Measurements from ENCODE around the gene CYP26A1. TPM values are rescaled to one million over a fixed set of nuclear protein-coding genes. Genes with fewer than 3 reads are reported as not detected.

The CYP26A1 gene
- total RNA-seq, 4 donors from 2014 or later: not detected

- peaks cover 0 to 25% (median 3%) of the 10 kb centered on the region in 4 donors for H3K4me1 ChIP-seq
- DNase-seq (ENCODE audit: low spot score in 2 of 2): no peak
- H3K9me3 ChIP-seq: peaks cover 0 to 8% (median 0%) of the 10 kb centered on the region in 4 donors
- H3K36me3 ChIP-seq: peaks cover 0 to 27% (median 0%) of the 10 kb centered on the region in 3 donors
- TF ChIP-seq CTCF (IDR thresholded peaks at IDR 0.05): no peak
- no peak for TF ChIP-seq POLR2A (IDR thresholded peaks at IDR 0.05)
- no peak for TF ChIP-seq EP300 (IDR thresholded peaks at IDR 0.05)
- H3K4me3 ChIP-seq: no peak overlapping the region
- H3K27me3 ChIP-seq: no peaks in the 10 kb centered on the region
- peak overlapping the region in 1 of 4 donors; percentile 66 for H3K27ac ChIP-seq
These were observed 43.3 kb upstream of the CYP26A1 start for GRCh38 chr10:93030409-93030808.

GRCh38 chr10:93032105-93032808, 41.4 kb upstream of the CYP26A1 start:
- no peak overlapping the region for H3K27ac ChIP-seq
- no peak for DNase-seq (ENCODE audit: low spot score in 2 of 2)

GRCh38 chr10:93032809-93033137, 40.9 kb upstream of the CYP26A1 start:
- no peak for DNase-seq (ENCODE audit: low spot score in 2 of 2)
- peaks cover 0 to 4% (median 0%) of the 10 kb centered on the region in 3 donors for H3K36me3 ChIP-seq
- 94 to 100% methylated on average over 1 of the region's 1 CpG for WGBS, 2 donors
- peaks cover 0 to 25% (median 3%) of the 10 kb centered on the region in 4 donors for H3K4me1 ChIP-seq
- H3K4me3 ChIP-seq: no peak overlapping the region
- no peaks in the 10 kb centered on the region for H3K9me3 ChIP-seq
- H3K27me3 ChIP-seq: no peaks in the 10 kb centered on the region
- H3K27ac ChIP-seq: no peak overlapping the region
- no peak for TF ChIP-seq CTCF (IDR thresholded peaks at IDR 0.05)
- TF ChIP-seq EP300 (IDR thresholded peaks at IDR 0.05): no peak
- no peak for TF ChIP-seq POLR2A (IDR thresholded peaks at IDR 0.05)

More at GRCh38 chr10:93032105-93032808, 41.4 kb upstream of the CYP26A1 start:
- 79 to 83% methylated on average over 5 of the region's 5 CpGs for WGBS, 2 donors
- peaks cover 0 to 9% (median 0%) of the 10 kb centered on the region in 3 donors for H3K36me3 ChIP-seq
- H3K27me3 ChIP-seq: no peaks in the 10 kb centered on the region
- no peak overlapping the region for H3K4me3 ChIP-seq
- TF ChIP-seq POLR2A (IDR thresholded peaks at IDR 0.05): no peak
- peaks cover 0 to 3% (median 0%) of the 10 kb centered on the region in 4 donors for H3K9me3 ChIP-seq
- peaks cover 0 to 25% (median 3%) of the 10 kb centered on the region in 4 donors for H3K4me1 ChIP-seq

- Histone ChIP-seq H3K36me3 (no peaks in the 10 kb centered on the region), H3K4me1 (peaks cover 0 to 25% (median 3%) of the 10 kb centered on the region in 4 donors), H3K9me3 (no peaks in the 10 kb centered on the region), H3K27ac (no peak overlapping the region), H3K27me3 (no peaks in the 10 kb centered on the region), H3K4me3 (no peak overlapping the region)
- WGBS, 2 donors: 15 to 23% methylated on average over 1 of the region's 1 CpG
- no peak for DNase-seq (ENCODE audit: low spot score in 2 of 2)
- no peak for TF ChIP-seq POLR2A (IDR thresholded peaks at IDR 0.05)
These were observed 39.3 kb upstream of the CYP26A1 start for GRCh38 chr10:93034426-93034825.

- no peak for DNase-seq (ENCODE audit: low spot score in 2 of 2)
- H3K4me3 ChIP-seq: no peak overlapping the region
- no peaks in the 10 kb centered on the region for H3K27me3 ChIP-seq
- WGBS, 2 donors: 98 to 100% methylated on average over 1 of the region's 1 CpG
- no peak overlapping the region for H3K27ac ChIP-seq
- TF ChIP-seq POLR2A (IDR thresholded peaks at IDR 0.05): no peak
- TF ChIP-seq CTCF (IDR thresholded peaks at IDR 0.05): no peak
- TF ChIP-seq EP300 (IDR thresholded peaks at IDR 0.05): no peak
- peaks cover 0 to 5% (median 0%) of the 10 kb centered on the region in 4 donors for H3K4me1 ChIP-seq
- H3K9me3 ChIP-seq: no peaks in the 10 kb centered on the region
- no peaks in the 10 kb centered on the region for H3K36me3 ChIP-seq
These were observed 34.6 kb upstream of the CYP26A1 start for GRCh38 chr10:93039110-93039509.

- H3K27me3 ChIP-seq: no peaks in the 10 kb centered on the region
- TF ChIP-seq CTCF (IDR thresholded peaks at IDR 0.05) (peak in 1 of 5 experiments; percentile 4), POLR2A (IDR thresholded peaks at IDR 0.05) (no peak)
- no peak overlapping the region for H3K27ac ChIP-seq
- no peaks in the 10 kb centered on the region for H3K4me1 ChIP-seq
- no peak overlapping the region for H3K4me3 ChIP-seq
- peaks cover 0 to under 1% (median 0%) of the 10 kb centered on the region in 3 donors for H3K36me3 ChIP-seq
- WGBS, 2 donors: 28 to 29% methylated on average over 3 of the region's 3 CpGs
- no peak for DNase-seq (ENCODE audit: low spot score in 2 of 2)
- H3K9me3 ChIP-seq: no peaks in the 10 kb centered on the region
These were observed 34.0 kb upstream of the CYP26A1 start for GRCh38 chr10:93039721-93040120.

All from tibial nerve (tissue), 4 donors.